WERI-Rb-1 (cell line): ENCODE data around the gene ZDHHC13.

ENCODE experiments used
- DNase-seq: peaks from one replicate; pipeline ENCODE4 v3.0.0-alpha.2; 2020
- H3K27ac ChIP-seq: fragments of 250-450 bp; sonication (Bioruptor Pico); 2 replicates; pipeline ENCODE4 v1.5.1; 2020; ENCODE audit warnings: mild to moderate bottlenecking, moderate library complexity
- H3K27me3 ChIP-seq: fragments of 250-450 bp; sonication (Bioruptor Pico); 2 replicates; pipeline ENCODE4 v1.5.1; 2021; ENCODE audit warnings: mild to moderate bottlenecking, low read depth, moderate library complexity; ENCODE audit not compliant: insufficient read depth, severe bottlenecking
- H3K36me3 ChIP-seq: fragments of 250-450 bp; sonication (Bioruptor Pico); 2 replicates; pipeline ENCODE4 v1.5.1; 2020; ENCODE audit warnings: mild to moderate bottlenecking, moderate library complexity
- H3K4me3 ChIP-seq: 2 replicates; pipeline ENCODE4 v1.5.1; 2011; ENCODE audit warnings: low read depth, mild to moderate bottlenecking, control low read depth, low read length
- H3K9me3 ChIP-seq: fragments of 250-450 bp; sonication (Bioruptor Pico); 2 replicates; pipeline ENCODE4 v1.5.1; 2021; ENCODE audit warnings: mild to moderate bottlenecking, moderate library complexity; ENCODE audit not compliant: severe bottlenecking
- TF ChIP-seq, protein P1 (sequence below): IDR thresholded peaks from 2 replicates; pipeline ENCODE4 v1.5.1; 2011; ENCODE audit warnings: low read depth, mild to moderate bottlenecking, control low read depth, inconsistent platforms, low read length

Gene ZDHHC13

DNA sequence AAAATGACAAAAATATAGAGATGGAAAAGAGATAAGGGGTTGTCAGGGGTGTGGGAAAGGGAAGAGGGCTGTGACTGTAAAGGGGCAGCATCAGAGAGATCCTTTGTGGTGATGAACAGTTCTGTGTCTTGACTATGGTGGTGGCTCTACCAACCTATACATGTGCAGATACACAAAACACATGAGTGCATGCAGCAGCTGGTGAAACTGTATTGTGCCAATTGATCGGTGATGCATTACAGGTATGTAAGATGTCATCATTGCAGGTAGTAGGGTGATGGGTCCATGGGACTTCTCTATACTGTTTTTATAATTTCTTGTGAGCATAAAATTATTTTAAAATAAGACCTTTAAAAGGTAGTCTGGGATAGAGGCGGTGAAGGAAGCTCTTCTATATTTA, 24.1 kb upstream of the ZDHHC13 start:
- DNase-seq = no peak
- Histone ChIP-seq H3K4me3 (no peak overlapping the region), H3K9me3 (no peaks in the 10 kb centered on the region), H3K36me3 (no peaks in the 10 kb centered on the region), H3K27ac (no peak overlapping the region), H3K27me3 (peaks cover 31% of the 10 kb centered on the region)
- TF ChIP-seq, protein P1, sequence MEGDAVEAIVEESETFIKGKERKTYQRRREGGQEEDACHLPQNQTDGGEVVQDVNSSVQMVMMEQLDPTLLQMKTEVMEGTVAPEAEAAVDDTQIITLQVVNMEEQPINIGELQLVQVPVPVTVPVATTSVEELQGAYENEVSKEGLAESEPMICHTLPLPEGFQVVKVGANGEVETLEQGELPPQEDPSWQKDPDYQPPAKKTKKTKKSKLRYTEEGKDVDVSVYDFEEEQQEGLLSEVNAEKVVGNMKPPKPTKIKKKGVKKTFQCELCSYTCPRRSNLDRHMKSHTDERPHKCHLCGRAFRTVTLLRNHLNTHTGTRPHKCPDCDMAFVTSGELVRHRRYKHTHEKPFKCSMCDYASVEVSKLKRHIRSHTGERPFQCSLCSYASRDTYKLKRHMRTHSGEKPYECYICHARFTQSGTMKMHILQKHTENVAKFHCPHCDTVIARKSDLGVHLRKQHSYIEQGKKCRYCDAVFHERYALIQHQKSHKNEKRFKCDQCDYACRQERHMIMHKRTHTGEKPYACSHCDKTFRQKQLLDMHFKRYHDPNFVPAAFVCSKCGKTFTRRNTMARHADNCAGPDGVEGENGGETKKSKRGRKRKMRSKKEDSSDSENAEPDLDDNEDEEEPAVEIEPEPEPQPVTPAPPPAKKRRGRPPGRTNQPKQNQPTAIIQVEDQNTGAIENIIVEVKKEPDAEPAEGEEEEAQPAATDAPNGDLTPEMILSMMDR = no peak

DNA sequence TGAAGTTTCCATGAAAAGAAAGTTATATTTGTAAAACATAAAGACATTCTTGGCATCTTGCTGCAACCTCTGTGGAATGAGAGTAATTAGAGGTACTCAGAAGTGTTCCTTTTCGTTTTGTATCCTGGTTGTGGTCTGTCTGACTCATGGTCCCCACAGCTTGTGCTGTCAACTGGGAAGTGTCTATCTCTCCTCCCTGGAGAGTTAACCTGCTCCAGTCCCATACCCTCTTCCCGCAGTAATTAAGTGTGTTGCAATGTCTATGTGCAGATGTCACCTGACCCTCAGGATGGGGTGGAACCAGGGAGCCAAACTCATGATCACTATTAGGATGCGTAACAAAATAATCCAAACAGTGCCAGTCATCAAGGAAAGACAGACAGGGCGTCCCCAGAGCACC, 23.0 kb upstream of the ZDHHC13 start:
- no peaks in the 10 kb centered on the region for H3K9me3 ChIP-seq

DNA sequence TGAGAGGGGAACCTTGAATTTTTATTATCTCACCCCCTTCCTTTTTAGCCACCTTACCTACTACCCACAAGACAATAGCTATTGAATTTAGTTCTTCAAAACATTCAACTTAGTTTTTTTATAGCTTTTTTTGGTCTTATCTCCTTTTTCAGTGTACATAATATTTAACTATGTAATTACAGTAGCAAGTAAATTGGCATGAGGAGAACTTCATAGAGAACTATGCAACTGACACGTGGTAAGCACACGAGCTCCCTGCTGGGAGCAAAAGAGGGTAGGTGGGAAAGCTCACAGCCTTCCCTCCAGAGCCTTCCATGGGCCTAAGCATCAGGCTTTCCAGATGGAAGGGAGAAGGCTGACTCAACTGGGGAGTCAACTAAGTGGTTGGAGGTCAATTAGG, 22.1 kb upstream of the ZDHHC13 start:
- H3K36me3 ChIP-seq = no peaks in the 10 kb centered on the region
- no peak overlapping the region for H3K27ac ChIP-seq
- no peak for DNase-seq
- no peaks in the 10 kb centered on the region for H3K9me3 ChIP-seq
- peaks cover 36% of the 10 kb centered on the region for H3K27me3 ChIP-seq
- H3K4me3 ChIP-seq = no peak overlapping the region
- TF ChIP-seq, protein P1 = no peak

More for the DNA sequence above, 23.0 kb upstream of the ZDHHC13 start:
- no peak for DNase-seq
- no peak overlapping the region for H3K27ac ChIP-seq
- H3K36me3 ChIP-seq = no peaks in the 10 kb centered on the region
- peaks cover 32% of the 10 kb centered on the region for H3K27me3 ChIP-seq
- H3K4me3 ChIP-seq = no peak overlapping the region
- TF ChIP-seq, protein P1 = no peak

DNA sequence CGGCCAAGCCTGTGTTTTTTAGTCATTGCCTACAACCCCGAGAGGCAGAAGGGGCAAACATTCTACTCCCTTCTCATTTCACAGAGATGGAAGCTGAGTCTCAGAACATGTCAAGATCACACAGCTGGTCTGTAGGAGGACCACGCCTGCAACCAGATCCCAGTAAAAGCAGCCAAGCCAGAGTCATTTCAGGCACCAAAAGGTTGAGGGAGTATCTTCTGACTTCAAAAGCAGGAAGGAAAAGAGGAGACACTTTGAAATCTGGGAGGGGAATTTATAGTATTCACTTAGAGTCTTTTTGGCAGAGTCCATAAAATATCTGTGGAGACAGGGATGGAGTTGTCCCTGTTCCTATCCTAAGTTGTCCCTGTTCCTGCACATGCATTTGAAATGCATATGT, 17.9 kb upstream of the ZDHHC13 start:
- Histone ChIP-seq H3K36me3 (no peaks in the 10 kb centered on the region), H3K4me3 (no peak overlapping the region), H3K27me3 (peaks cover 27% of the 10 kb centered on the region), H3K27ac (no peak overlapping the region), H3K9me3 (peaks cover 4% of the 10 kb centered on the region)
- DNase-seq = no peak
- TF ChIP-seq, protein P1 = no peak

DNA sequence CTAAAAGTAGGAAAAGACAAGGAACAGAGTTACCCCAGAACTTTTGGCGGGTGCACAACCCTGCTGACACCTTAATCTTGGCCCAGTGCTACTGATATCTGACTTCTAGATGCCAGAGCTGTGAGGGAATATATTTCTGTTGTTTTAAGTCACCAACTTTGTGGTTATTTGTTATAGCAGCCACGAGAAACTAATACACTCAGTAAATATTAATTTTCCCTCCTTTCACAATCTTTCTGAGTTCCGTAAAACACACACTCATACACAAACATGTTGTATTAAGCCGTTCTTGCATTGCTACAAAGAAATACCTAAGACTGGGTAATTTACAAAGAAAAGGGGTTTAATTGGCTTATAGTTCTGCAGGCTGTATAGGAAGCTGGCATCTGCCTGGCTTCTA, 16.1 kb upstream of the ZDHHC13 start:
- Histone ChIP-seq H3K27ac (no peak overlapping the region), H3K9me3 (peaks cover 4% of the 10 kb centered on the region), H3K4me3 (no peak overlapping the region), H3K36me3 (no peaks in the 10 kb centered on the region), H3K27me3 (peaks cover 26% of the 10 kb centered on the region)
- TF ChIP-seq, protein P1 = no peak
- DNase-seq = no peak

DNA sequence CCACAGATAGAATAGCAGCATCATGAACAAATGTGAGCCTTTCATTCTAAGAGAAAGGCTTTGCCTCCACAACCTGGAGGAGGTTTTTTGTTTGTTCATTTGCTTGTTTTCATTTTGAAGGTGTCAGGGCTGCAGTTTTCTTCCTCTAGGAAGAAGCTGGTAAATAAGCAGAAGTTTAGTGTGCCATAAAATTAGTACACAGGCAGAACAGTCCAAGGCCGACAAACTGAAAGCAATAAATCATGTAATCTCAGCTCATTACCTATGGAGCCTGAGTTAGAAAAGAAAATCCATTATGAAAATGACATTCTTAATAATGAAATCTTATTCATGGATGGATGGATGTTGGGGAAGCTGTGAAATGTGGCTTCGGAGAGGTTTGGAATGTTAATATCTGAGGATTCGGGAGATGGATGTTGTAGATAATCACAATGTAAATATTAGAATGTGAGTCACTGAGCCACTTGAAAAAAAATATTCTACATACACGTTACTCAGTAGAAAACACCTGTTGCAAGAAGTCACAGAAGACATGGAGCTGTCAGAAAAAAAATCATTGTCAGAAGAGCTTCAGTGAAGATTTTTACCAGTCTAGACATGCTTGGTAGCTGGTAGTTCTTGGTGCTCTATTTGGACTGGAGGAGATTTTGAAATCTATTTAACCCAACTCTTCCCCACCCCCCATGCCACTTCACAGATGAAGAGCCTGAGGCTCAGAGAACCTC, 15.0 kb upstream of the ZDHHC13 start:
- DNase-seq = no peak
- Histone ChIP-seq H3K9me3 (peaks cover 4% of the 10 kb centered on the region), H3K4me3 (no peak overlapping the region), H3K27ac (no peak overlapping the region), H3K36me3 (no peaks in the 10 kb centered on the region), H3K27me3 (peaks cover 28% of the 10 kb centered on the region)
- TF ChIP-seq, protein P1 = no peak
